Ishikawa (cell line): ENCODE data around the gene FGR.

Experiments
- CEBPB ChIP-seq: IDR thresholded peaks from 2 replicates; pipeline ENCODE4 v1.6.1; 2012
- CREB1 ChIP-seq: IDR thresholded peaks from 2 replicates; pipeline ENCODE4 v1.6.1; 2012; ENCODE audit warnings: low read depth
- EGR1 ChIP-seq: IDR thresholded peaks from 2 replicates; pipeline ENCODE4 v1.6.1; 2012
- EP300 ChIP-seq: IDR thresholded peaks from 2 replicates; pipeline ENCODE4 v1.6.1; 2012; ENCODE audit warnings: borderline replicate concordance
- FOXM1 ChIP-seq: IDR thresholded peaks from 2 replicates; pipeline ENCODE4 v1.6.1; 2012; ENCODE audit warnings: low read depth, borderline replicate concordance
- MAX ChIP-seq: IDR thresholded peaks from 2 replicates; pipeline ENCODE4 v1.6.1; 2012
- NFIC ChIP-seq: IDR thresholded peaks from 2 replicates; pipeline ENCODE4 v1.6.1; 2012
- RAD21 ChIP-seq: IDR thresholded peaks from 2 replicates; pipeline ENCODE4 v1.6.1; 2012; ENCODE audit warnings: low read depth
- REST ChIP-seq: IDR thresholded peaks from 2 replicates; pipeline ENCODE4 v1.6.1; 2012; ENCODE audit warnings: low read depth, mild to moderate bottlenecking
- TAF1 ChIP-seq: IDR thresholded peaks from 2 replicates; pipeline ENCODE4 v1.6.1; 2012; ENCODE audit warnings: low read depth, mild to moderate bottlenecking
- TCF12 ChIP-seq: IDR thresholded peaks from 2 replicates; pipeline ENCODE4 v1.6.1; 2012; ENCODE audit warnings: low read depth
- TEAD4 ChIP-seq: IDR thresholded peaks from 2 replicates; pipeline ENCODE4 v1.6.1; 2012
- USF1 ChIP-seq: IDR thresholded peaks from 2 replicates; pipeline ENCODE4 v1.6.1; 2012
- YY1 ChIP-seq: IDR thresholded peaks from 2 replicates; pipeline ENCODE4 v1.6.1; 2012; ENCODE audit warnings: low read depth
- ZBTB7A ChIP-seq: IDR thresholded peaks from 2 replicates; pipeline ENCODE4 v1.6.1; 2012; ENCODE audit warnings: low read depth

Gene FGR

GRCh38 chr1:27671964-27672749 is 37.2 kb upstream of the FGR start, which contains the start of gene IFI6:
Gene IFI6 (minus strand): TSS chr1:27672192. CDS start chr1:27669314, 2,878 bp downstream.
- TF ChIP-seq USF1: peak; percentile 6; the same call in 1 of the 2 replicates
- TF ChIP-seq MAX: no peak; the same call in 1 of the 2 replicates
- no peak for TF ChIP-seq ZBTB7A
- peak; percentile 37 for TF ChIP-seq TEAD4
- TF ChIP-seq TCF12: no peak
- TF ChIP-seq NFIC: no peak
- no peak for TF ChIP-seq EGR1
- no peak for TF ChIP-seq EP300
- no peak for TF ChIP-seq CREB1
- no peak for TF ChIP-seq TAF1
- peak; percentile 35; the same call in 1 of the 2 replicates for TF ChIP-seq RAD21
- no peak for TF ChIP-seq REST
- TF ChIP-seq YY1: no peak
- TF ChIP-seq CEBPB: no peak
- TF ChIP-seq FOXM1: no peak

GRCh38 chr1:27669876-27670275 is 34.9 kb upstream of the FGR start:
- TF ChIP-seq REST (no peak), CREB1 (no peak), TEAD4 (no peak), EGR1 (no peak), EP300 (no peak), FOXM1 (no peak), RAD21 (no peak), TCF12 (no peak), USF1 (no peak), MAX (no peak), CEBPB (no peak)

GRCh38 chr1:27668808-27669723 is 34.1 kb upstream of the FGR start:
- TF ChIP-seq RAD21: peak; percentile 82
- TF ChIP-seq NFIC: no peak
- TF ChIP-seq CREB1: no peak
- TF ChIP-seq FOXM1: no peak
- no peak for TF ChIP-seq EP300
- no peak for TF ChIP-seq ZBTB7A
- TF ChIP-seq TAF1: no peak
- peak; percentile 50; the same call in 1 of the 2 replicates for TF ChIP-seq MAX

- no peak for TF ChIP-seq REST
- TF ChIP-seq EP300: no peak
- no peak for TF ChIP-seq TCF12
- no peak for TF ChIP-seq MAX
- TF ChIP-seq FOXM1: no peak
Observed at GRCh38 chr1:27668121-27668807, 33.3 kb upstream of the FGR start.
